Lung (tissue), 12 donors: ENCODE measurements around the gene GALK2. TPM values are rescaled to one million over a fixed set of nuclear protein-coding genes. Genes with fewer than 3 reads are reported as not detected.

Experiments used
- ATAC-seq: fragments of 200-7000 bp; cut with Tn5 transposase; one replicate; pipeline ENCODE4 v1.9.1; 2020; ENCODE audit warnings: moderate number of reproducible peaks; ENCODE audit not compliant: insufficient read depth, low FRiP score
- DNase-seq, 3 donors: peaks; one replicate each; pipeline ENCODE4 v3.0.0-alpha.2; 2013 to 2017
- H3K27ac ChIP-seq, 2 donors: one replicate each; pipeline ENCODE4 v1.5.1; 2013; ENCODE audit warnings: mild to moderate bottlenecking in 2 of 2, moderate library complexity in 2 of 2, control low read depth in 1 of 2, inconsistent platforms in 1 of 2, low read depth in 1 of 2, low read length in 1 of 2
- H3K27me3 ChIP-seq, 3 donors: one replicate each; pipeline ENCODE4 v1.5.1; 2013; ENCODE audit warnings: low read length in 2 of 3; ENCODE audit not compliant: control insufficient read depth in 3 of 3, insufficient read depth in 3 of 3
- H3K36me3 ChIP-seq, 4 donors: one replicate each; pipeline ENCODE4 v1.5.1; 2013; ENCODE audit warnings: low read length in 4 of 4, mild to moderate bottlenecking in 1 of 4, moderate library complexity in 1 of 4; ENCODE audit not compliant: control insufficient read depth in 4 of 4, insufficient read depth in 4 of 4
- H3K4me1 ChIP-seq, 5 donors: one replicate each; pipeline ENCODE4 v1.5.1; 2013; ENCODE audit warnings: low read length in 5 of 5, mild to moderate bottlenecking in 2 of 5, moderate library complexity in 1 of 5; ENCODE audit not compliant: control insufficient read depth in 5 of 5, insufficient read depth in 5 of 5
- H3K4me3 ChIP-seq: one replicate; pipeline ENCODE4 v1.5.1; 2013; ENCODE audit warnings: mild to moderate bottlenecking, control low read depth, moderate library complexity
- H3K9ac ChIP-seq, 2 donors: one replicate each; pipeline ENCODE4 v1.5.1; 2013; ENCODE audit warnings: low read length in 2 of 2, control low read depth in 1 of 2; ENCODE audit not compliant: insufficient read depth in 1 of 2
- H3K9me3 ChIP-seq, 4 donors: one replicate each; pipeline ENCODE4 v1.5.1; 2013; ENCODE audit warnings: low read length in 3 of 4, mild to moderate bottlenecking in 1 of 4, moderate library complexity in 1 of 4; ENCODE audit not compliant: control insufficient read depth in 4 of 4, insufficient read depth in 3 of 4
- whole genome bisulfite sequencing, 2 donors: extraction: QIAGEN DNeasy Blood & Tissue Kit; methylation state at CpG; one replicate each; pipeline ENCODE4 v1.1.7; 2013; 5-methylcytosine and 5-hydroxymethylcytosine counted together
- polyA plus RNA-seq, 2 donors: library from polyadenylated mRNA; stranded (reverse); fragments of 200-250 nt; gene quantifications; one replicate each; pipeline ENCODE4 v1.2.1, GENCODE V29; 2013
- total RNA-seq, 2 donors: library from RNA; depleted of rRNA in 1 of 2; stranded (reverse); fragments of >200 nt in 1 of 2; gene quantifications; one replicate each; pipeline ENCODE4 v1.2.1, GENCODE V29; 2014 to 2021
- TF ChIP-seq, protein P1 (sequence below): IDR thresholded peaks from 2 replicates; pipeline ENCODE4 v1.5.1; 2012; ENCODE audit warnings: mild to moderate bottlenecking; ENCODE audit errors: control extremely low read depth, extremely low read depth
- donor health status: control.
- donor health status: control.
- donor health status: Bipolar disorder and iron deficiency.
- donor health status: healthy.
- donor health status: DM: yes; HTN: yes; CAD: no.

The GALK2 gene
- total and polyA plus RNA-seq, 4 donors: 12.4 to 44.8 (median 34.0) TPM

DNA sequence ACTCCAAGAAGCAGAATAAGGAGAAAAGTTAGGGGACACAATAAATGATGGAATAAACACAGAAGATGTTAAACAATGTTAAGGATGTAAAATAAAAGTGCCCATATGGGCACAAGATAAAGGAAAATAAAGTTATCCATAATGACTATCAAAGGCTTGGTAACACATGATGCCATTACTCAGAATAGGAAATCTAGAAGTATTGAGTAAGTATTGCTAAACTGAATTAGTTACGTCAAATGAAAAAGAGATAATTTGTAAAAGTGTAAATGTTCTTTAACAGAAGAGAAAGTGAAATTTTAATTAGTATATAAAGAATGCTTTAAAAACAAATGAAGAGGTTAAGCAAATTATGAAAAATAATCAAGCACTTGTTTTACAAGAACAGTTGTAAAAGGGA is 21.3 kb upstream of the GALK2 start:
- ATAC-seq: no peak
- H3K4me3 ChIP-seq: no peak overlapping the region
- no peak overlapping the region for H3K27ac ChIP-seq
- no peak for DNase-seq
- no peaks in the 10 kb centered on the region for H3K27me3 ChIP-seq
- no peaks in the 10 kb centered on the region for H3K9me3 ChIP-seq
- WGBS, 2 donors: 44 to 64% methylated on average over 1 of the region's 1 CpG
- TF ChIP-seq, protein P1, sequence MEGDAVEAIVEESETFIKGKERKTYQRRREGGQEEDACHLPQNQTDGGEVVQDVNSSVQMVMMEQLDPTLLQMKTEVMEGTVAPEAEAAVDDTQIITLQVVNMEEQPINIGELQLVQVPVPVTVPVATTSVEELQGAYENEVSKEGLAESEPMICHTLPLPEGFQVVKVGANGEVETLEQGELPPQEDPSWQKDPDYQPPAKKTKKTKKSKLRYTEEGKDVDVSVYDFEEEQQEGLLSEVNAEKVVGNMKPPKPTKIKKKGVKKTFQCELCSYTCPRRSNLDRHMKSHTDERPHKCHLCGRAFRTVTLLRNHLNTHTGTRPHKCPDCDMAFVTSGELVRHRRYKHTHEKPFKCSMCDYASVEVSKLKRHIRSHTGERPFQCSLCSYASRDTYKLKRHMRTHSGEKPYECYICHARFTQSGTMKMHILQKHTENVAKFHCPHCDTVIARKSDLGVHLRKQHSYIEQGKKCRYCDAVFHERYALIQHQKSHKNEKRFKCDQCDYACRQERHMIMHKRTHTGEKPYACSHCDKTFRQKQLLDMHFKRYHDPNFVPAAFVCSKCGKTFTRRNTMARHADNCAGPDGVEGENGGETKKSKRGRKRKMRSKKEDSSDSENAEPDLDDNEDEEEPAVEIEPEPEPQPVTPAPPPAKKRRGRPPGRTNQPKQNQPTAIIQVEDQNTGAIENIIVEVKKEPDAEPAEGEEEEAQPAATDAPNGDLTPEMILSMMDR: no peak
- no peak overlapping the region for H3K9ac ChIP-seq
- peaks cover 0 to 2% (median 0%) of the 10 kb centered on the region in 4 donors for H3K36me3 ChIP-seq
- H3K4me1 ChIP-seq: peaks cover 0 to 21% (median 2%) of the 10 kb centered on the region in 5 donors

DNA sequence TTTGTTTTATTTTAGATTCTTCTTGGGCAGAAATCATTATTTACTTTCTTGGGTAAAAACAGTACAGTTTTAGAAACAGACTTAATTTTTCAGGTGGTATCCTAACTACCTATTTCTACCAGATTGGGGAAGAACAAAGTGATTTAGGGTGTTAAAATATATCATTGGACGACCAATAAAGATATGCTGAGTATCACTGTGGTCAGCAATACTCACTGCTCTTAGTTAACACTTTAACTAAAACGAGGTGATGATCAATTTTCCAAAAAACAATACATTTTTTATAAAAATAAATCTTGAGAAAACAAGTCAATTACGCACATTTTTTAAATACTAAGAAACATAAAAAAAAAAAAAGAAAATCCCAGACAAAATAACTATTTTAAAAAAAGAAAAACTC is 18.2 kb upstream of the GALK2 start:
- Histone ChIP-seq H3K27ac (no peak overlapping the region), H3K36me3 (peaks cover 0 to 4% (median 0%) of the 10 kb centered on the region in 4 donors), H3K27me3 (no peaks in the 10 kb centered on the region), H3K4me1 (peaks cover 0 to 22% (median 2%) of the 10 kb centered on the region in 5 donors), H3K9me3 (no peaks in the 10 kb centered on the region), H3K9ac (no peak overlapping the region), H3K4me3 (no peak overlapping the region)
- ATAC-seq (no peak), DNase-seq (no peak)
- TF ChIP-seq, protein P1: no peak
- 88 to 91% methylated on average over 3 of the region's 3 CpGs for WGBS, 2 donors

DNA sequence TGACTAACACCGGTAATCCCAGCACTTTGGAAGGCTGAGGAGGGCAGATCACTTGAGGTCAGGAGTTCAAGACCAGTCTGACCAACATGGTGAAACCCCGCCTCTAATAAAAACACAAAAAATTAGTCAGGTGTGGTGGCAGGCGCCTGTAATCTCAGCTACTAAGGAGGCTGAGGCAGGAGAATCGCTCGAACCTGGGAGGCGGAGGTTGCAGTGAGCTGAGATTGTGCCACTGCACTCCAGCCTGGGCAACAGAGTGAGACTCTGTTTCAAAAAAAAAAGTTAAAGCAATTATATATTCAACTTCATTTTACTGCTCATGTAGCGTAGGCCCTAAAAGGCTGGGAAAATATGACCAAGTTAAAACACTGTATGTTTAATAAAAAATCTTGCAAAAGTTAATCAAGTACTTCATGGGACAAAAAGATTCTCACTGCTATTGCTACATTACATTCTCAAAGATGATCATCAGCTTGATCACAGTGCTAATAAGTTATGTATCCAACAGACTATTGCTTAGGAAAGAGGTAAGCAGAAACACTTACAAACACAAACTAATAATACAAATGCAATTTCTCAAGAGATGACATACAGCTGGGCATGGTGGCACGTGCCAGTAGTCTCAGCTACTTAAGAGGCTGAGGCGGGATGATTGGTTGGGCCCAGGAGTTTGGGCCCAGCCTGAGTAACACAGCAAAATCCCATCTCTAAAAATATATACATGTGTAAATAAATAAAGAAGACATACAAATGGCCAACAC is 17.3 kb upstream of the GALK2 start:
- ATAC-seq (no peak), DNase-seq (no peak)
- TF ChIP-seq, protein P1: no peak

More for the DNA sequence above, 17.3 kb upstream of the GALK2 start:
- H3K9ac ChIP-seq: no peak overlapping the region
- H3K4me3 ChIP-seq: no peak overlapping the region
- H3K9me3 ChIP-seq: no peaks in the 10 kb centered on the region
- H3K36me3 ChIP-seq: peaks cover 0 to 4% (median 0%) of the 10 kb centered on the region in 4 donors
- H3K27ac ChIP-seq: no peak overlapping the region
- H3K27me3 ChIP-seq: no peaks in the 10 kb centered on the region
- 92% methylated on average over 9 of the region's 9 CpGs for WGBS, 2 donors
- peaks cover 0 to 27% (median 2%) of the 10 kb centered on the region in 5 donors for H3K4me1 ChIP-seq
